SK-N-SH treated with all-trans-retinoic acid at 6 μM for 48 hours (cell line): Measurements from ENCODE around the gene FOXRED1.

Experiments
- ATAC-seq: fragments of 200-7000 bp; cut with Tn5 transposase; 3 replicates; pipeline ENCODE4 v1.9.1; 2020; ENCODE audit warnings: mild to moderate bottlenecking, moderate library complexity
- ARNTL ChIP-seq: fragments of 450-650 bp; formaldehyde crosslinking; IDR thresholded peaks from 2 replicates; pipeline ENCODE4 v1.5.0; 2020; ENCODE audit warnings: low read depth, mild to moderate bottlenecking, moderate library complexity, borderline replicate concordance
- CSDC2 ChIP-seq: fragments of 250-450 bp; sonication (Bioruptor Pico); IDR thresholded peaks from 2 replicates; pipeline ENCODE4 v1.5.0; 2020; ENCODE audit warnings: mild to moderate bottlenecking, moderate library complexity
- ESRRG ChIP-seq: fragments of 250-450 bp; sonication (Bioruptor Pico); IDR thresholded peaks from 2 replicates; pipeline ENCODE4 v1.6.1; 2021; ENCODE audit warnings: mild to moderate bottlenecking
- GLIS3 ChIP-seq: fragments of 250-450 bp; sonication (Bioruptor Pico); IDR thresholded peaks from 2 replicates; pipeline ENCODE4 v1.5.0; 2020; ENCODE audit warnings: mild to moderate bottlenecking, moderate library complexity
- ISL1 ChIP-seq: fragments of 250-450 bp; sonication (Bioruptor Pico); IDR thresholded peaks from 2 replicates; pipeline ENCODE4 v2.1.2; 2022; ENCODE audit warnings: mild to moderate bottlenecking, moderate library complexity
- OSR1 ChIP-seq: fragments of 250-450 bp; sonication (Bioruptor Pico); IDR thresholded peaks from 2 replicates; pipeline ENCODE4 v1.8.0; 2022; ENCODE audit warnings: moderate library complexity, mild to moderate bottlenecking, inconsistent platforms
- PPARA ChIP-seq: fragments of 250-450 bp; sonication (Bioruptor Pico); IDR thresholded peaks from 2 replicates; pipeline ENCODE4 v1.5.0; 2020; ENCODE audit warnings: mild to moderate bottlenecking, borderline replicate concordance
- SNAI2 ChIP-seq: fragments of 250-450 bp; sonication (Bioruptor Pico); IDR thresholded peaks from 2 replicates; pipeline ENCODE4 v1.5.0; 2020; ENCODE audit warnings: mild to moderate bottlenecking, moderate library complexity
- TCF4 ChIP-seq: fragments of 250-450 bp; sonication (Bioruptor Pico); IDR thresholded peaks from 2 replicates; pipeline ENCODE4 v1.8.0; 2021; ENCODE audit warnings: mild to moderate bottlenecking, moderate library complexity, borderline replicate concordance
- TOX ChIP-seq: fragments of 250-450 bp; sonication (Bioruptor Pico); IDR thresholded peaks from 2 replicates; pipeline ENCODE4 v1.8.0; 2021; ENCODE audit warnings: mild to moderate bottlenecking, moderate library complexity, borderline replicate concordance
- ZC3H10 ChIP-seq: fragments of 250-450 bp; sonication (Bioruptor Pico); IDR thresholded peaks from 2 replicates; pipeline ENCODE4 v1.5.1; 2021; ENCODE audit warnings: mild to moderate bottlenecking, moderate library complexity
- ZFP30 ChIP-seq: fragments of 450-650 bp; formaldehyde crosslinking; IDR thresholded peaks from 2 replicates; pipeline ENCODE4 v1.5.0; 2022; ENCODE audit warnings: mild to moderate bottlenecking, moderate library complexity
- ZNF565 ChIP-seq: fragments of 450-650 bp; formaldehyde crosslinking; conservative IDR thresholded peaks from 2 replicates; pipeline ENCODE4 v1.5.0; 2020; ENCODE audit warnings: low read depth, mild to moderate bottlenecking, moderate library complexity
- ZNF70 ChIP-seq: fragments of 450-650 bp; formaldehyde crosslinking; IDR thresholded peaks from 2 replicates; pipeline ENCODE4 v1.5.0; 2020; ENCODE audit warnings: mild to moderate bottlenecking, moderate library complexity
- ZNF8 ChIP-seq: fragments of 450-650 bp; formaldehyde crosslinking; IDR thresholded peaks from 2 replicates; pipeline ENCODE4 v1.5.0; 2020; ENCODE audit warnings: mild to moderate bottlenecking, moderate library complexity
- TF ChIP-seq, protein P1 (sequence below): fragments of 250-450 bp; sonication (Bioruptor Pico); IDR thresholded peaks from 2 replicates; pipeline ENCODE4 v1.5.0; 2020; ENCODE audit warnings: mild to moderate bottlenecking, moderate library complexity
- TF ChIP-seq, protein P2 (sequence below): fragments of 250-450 bp; sonication (Bioruptor Pico); IDR thresholded peaks from 2 replicates; pipeline ENCODE4 v1.8.0; 2020; ENCODE audit warnings: mild to moderate bottlenecking, moderate library complexity, borderline replicate concordance
- TF ChIP-seq, protein P3 (sequence below): fragments of 250-450 bp; sonication (Bioruptor Pico); IDR thresholded peaks from 2 replicates; pipeline ENCODE4 v1.5.1; 2020; ENCODE audit warnings: low read depth, mild to moderate bottlenecking, moderate library complexity
- TF ChIP-seq, protein P4 (sequence below): fragments of 250-450 bp; sonication (Bioruptor Pico); IDR thresholded peaks from 2 replicates; pipeline ENCODE4 v1.8.0; 2021; ENCODE audit warnings: low read depth, mild to moderate bottlenecking, moderate library complexity, borderline replicate concordance

Gene FOXRED1

GRCh38 chr11:126317756-126318573 is 49.0 kb downstream of the FOXRED1 start:
- peak; percentile 88 for ATAC-seq
- TF ChIP-seq PPARA (CRISPR knock-in tag) = no peak
- TF ChIP-seq, protein P1, sequence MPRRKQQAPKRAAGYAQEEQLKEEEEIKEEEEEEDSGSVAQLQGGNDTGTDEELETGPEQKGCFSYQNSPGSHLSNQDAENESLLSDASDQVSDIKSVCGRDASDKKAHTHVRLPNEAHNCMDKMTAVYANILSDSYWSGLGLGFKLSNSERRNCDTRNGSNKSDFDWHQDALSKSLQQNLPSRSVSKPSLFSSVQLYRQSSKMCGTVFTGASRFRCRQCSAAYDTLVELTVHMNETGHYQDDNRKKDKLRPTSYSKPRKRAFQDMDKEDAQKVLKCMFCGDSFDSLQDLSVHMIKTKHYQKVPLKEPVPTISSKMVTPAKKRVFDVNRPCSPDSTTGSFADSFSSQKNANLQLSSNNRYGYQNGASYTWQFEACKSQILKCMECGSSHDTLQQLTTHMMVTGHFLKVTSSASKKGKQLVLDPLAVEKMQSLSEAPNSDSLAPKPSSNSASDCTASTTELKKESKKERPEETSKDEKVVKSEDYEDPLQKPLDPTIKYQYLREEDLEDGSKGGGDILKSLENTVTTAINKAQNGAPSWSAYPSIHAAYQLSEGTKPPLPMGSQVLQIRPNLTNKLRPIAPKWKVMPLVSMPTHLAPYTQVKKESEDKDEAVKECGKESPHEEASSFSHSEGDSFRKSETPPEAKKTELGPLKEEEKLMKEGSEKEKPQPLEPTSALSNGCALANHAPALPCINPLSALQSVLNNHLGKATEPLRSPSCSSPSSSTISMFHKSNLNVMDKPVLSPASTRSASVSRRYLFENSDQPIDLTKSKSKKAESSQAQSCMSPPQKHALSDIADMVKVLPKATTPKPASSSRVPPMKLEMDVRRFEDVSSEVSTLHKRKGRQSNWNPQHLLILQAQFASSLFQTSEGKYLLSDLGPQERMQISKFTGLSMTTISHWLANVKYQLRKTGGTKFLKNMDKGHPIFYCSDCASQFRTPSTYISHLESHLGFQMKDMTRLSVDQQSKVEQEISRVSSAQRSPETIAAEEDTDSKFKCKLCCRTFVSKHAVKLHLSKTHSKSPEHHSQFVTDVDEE (CRISPR knock-in tag) = no peak
- TF ChIP-seq, protein P2, sequence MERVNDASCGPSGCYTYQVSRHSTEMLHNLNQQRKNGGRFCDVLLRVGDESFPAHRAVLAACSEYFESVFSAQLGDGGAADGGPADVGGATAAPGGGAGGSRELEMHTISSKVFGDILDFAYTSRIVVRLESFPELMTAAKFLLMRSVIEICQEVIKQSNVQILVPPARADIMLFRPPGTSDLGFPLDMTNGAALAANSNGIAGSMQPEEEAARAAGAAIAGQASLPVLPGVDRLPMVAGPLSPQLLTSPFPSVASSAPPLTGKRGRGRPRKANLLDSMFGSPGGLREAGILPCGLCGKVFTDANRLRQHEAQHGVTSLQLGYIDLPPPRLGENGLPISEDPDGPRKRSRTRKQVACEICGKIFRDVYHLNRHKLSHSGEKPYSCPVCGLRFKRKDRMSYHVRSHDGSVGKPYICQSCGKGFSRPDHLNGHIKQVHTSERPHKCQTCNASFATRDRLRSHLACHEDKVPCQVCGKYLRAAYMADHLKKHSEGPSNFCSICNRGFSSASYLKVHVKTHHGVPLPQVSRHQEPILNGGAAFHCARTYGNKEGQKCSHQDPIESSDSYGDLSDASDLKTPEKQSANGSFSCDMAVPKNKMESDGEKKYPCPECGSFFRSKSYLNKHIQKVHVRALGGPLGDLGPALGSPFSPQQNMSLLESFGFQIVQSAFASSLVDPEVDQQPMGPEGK (CRISPR knock-in tag) = no peak
- no peak for TF ChIP-seq ZC3H10
- no peak for TF ChIP-seq OSR1 (CRISPR knock-in tag)
- no peak for TF ChIP-seq TCF4 (CRISPR knock-in tag)
- TF ChIP-seq ZNF8 = no peak
- TF ChIP-seq TOX (CRISPR knock-in tag) = no peak

- TF ChIP-seq PPARA (CRISPR knock-in tag) (no peak), ZC3H10 (no peak), OSR1 (CRISPR knock-in tag) (no peak), ISL1 (CRISPR knock-in tag) (no peak), ZNF70 (CRISPR knock-in tag) (no peak), ZFP30 (no peak), TCF4 (CRISPR knock-in tag) (no peak), ARNTL (CRISPR knock-in tag) (no peak), SNAI2 (CRISPR knock-in tag) (no peak), ESRRG (CRISPR knock-in tag) (no peak), ZNF565 (CRISPR knock-in tag) (no peak), CSDC2 (CRISPR knock-in tag) (no peak), GLIS3 (CRISPR knock-in tag) (no peak)
- TF ChIP-seq, protein P2 (CRISPR knock-in tag) = no peak
- TF ChIP-seq, protein P3, sequence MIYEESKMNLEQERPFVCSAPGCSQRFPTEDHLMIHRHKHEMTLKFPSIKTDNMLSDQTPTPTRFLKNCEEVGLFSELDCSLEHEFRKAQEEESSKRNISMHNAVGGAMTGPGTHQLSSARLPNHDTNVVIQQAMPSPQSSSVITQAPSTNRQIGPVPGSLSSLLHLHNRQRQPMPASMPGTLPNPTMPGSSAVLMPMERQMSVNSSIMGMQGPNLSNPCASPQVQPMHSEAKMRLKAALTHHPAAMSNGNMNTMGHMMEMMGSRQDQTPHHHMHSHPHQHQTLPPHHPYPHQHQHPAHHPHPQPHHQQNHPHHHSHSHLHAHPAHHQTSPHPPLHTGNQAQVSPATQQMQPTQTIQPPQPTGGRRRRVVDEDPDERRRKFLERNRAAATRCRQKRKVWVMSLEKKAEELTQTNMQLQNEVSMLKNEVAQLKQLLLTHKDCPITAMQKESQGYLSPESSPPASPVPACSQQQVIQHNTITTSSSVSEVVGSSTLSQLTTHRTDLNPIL (CRISPR knock-in tag) = no peak
- peak; percentile 90 for ATAC-seq
Observed at GRCh38 chr11:126318574-126319373, 49.8 kb downstream of the FOXRED1 start.

- ATAC-seq = no peak
- no peak for TF ChIP-seq TCF4 (CRISPR knock-in tag)
Observed at GRCh38 chr11:126319374-126319740, 50.4 kb downstream of the FOXRED1 start.

DNA sequence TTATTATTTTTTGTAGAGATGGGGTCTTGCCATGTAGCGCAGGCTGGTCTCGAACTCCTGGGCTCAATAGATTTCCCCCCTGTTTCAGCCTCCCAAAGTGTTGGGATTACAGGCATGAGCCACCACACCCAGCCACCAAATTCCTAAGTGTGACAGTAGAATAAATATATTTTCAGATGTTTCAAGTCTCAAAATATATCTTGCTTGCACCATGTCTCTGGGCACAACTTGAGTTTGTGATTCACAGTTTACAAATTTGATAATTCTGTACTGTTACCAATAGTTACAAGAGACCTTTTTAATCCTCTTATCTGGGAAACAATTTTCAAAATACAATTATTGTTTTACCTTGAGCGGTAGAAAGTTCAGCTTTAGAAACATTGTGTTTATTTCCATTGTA is 54.0 kb downstream of the FOXRED1 start:
- TF ChIP-seq, protein P3 (CRISPR knock-in tag) = no peak
- TF ChIP-seq, protein P2 (CRISPR knock-in tag) = no peak
- TF ChIP-seq ZC3H10 (no peak), ZNF8 (no peak), SNAI2 (CRISPR knock-in tag) (no peak), PPARA (CRISPR knock-in tag) (no peak), ISL1 (CRISPR knock-in tag) (no peak), TOX (CRISPR knock-in tag) (no peak), ARNTL (CRISPR knock-in tag) (no peak)
- TF ChIP-seq, protein P4, sequence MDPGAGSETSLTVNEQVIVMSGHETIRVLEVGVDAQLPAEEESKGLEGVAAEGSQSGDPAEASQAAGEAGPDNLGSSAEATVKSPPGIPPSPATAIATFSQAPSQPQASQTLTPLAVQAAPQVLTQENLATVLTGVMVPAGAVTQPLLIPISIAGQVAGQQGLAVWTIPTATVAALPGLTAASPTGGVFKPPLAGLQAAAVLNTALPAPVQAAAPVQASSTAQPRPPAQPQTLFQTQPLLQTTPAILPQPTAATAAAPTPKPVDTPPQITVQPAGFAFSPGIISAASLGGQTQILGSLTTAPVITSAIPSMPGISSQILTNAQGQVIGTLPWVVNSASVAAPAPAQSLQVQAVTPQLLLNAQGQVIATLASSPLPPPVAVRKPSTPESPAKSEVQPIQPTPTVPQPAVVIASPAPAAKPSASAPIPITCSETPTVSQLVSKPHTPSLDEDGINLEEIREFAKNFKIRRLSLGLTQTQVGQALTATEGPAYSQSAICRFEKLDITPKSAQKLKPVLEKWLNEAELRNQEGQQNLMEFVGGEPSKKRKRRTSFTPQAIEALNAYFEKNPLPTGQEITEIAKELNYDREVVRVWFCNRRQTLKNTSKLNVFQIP = no peak
- TF ChIP-seq, all 23 proteins: peak for 0
- ATAC-seq = no peak
